Forelimb muscle (tissue), 1 donor: ENCODE data around the gene NSF. TPM values are rescaled to one million over a fixed set of nuclear protein-coding genes. Genes with fewer than 3 reads are reported as not detected.

Experiments
- DNase-seq: peaks from one replicate; pipeline ENCODE4 v3.0.0-alpha.2; 2013; ENCODE audit warnings: low read depth
- polyA plus RNA-seq: library from polyadenylated mRNA; unstranded; fragments of 120-200 nt; gene quantifications from one replicate; pipeline ENCODE4 v1.2.1, GENCODE V29; 2013; ENCODE audit not compliant: insufficient read length

The NSF gene
- polyA plus RNA-seq, 1 donor = 16.9 TPM

- DNase-seq = no peak
Measured at GRCh38 chr17:46717999-46718398, 127.5 kb downstream of the NSF start.

GRCh38 chr17:46719891-46720290 is 129.4 kb downstream of the NSF start:
- no peak for DNase-seq

- DNase-seq = no peak
Measured at GRCh38 chr17:46720408-46720807, 129.9 kb downstream of the NSF start.

- DNase-seq = no peak
Measured at GRCh38 chr17:46722662-46723285, 132.3 kb downstream of the NSF start.

- DNase-seq = no peak
Measured at GRCh38 chr17:46726206-46726605, 135.7 kb downstream of the NSF start.

GRCh38 chr17:46727572-46728348 is 137.3 kb downstream of the NSF start:
- DNase-seq = no peak

GRCh38 chr17:46730026-46730425 is 139.6 kb downstream of the NSF start:
- no peak for DNase-seq

- no peak for DNase-seq
Measured at GRCh38 chr17:46730679-46731078, 140.2 kb downstream of the NSF start.

GRCh38 chr17:46732160-46732559 is 141.7 kb downstream of the NSF start:
- no peak for DNase-seq

GRCh38 chr17:46732754-46733398 is 142.4 kb downstream of the NSF start:
- DNase-seq = no peak

GRCh38 chr17:46733837-46734475 is 143.5 kb downstream of the NSF start:
- DNase-seq = no peak

GRCh38 chr17:46736100-46736499 is 145.6 kb downstream of the NSF start:
- DNase-seq = no peak

- no peak for DNase-seq
Measured at GRCh38 chr17:46737326-46737725, 146.9 kb downstream of the NSF start.

- no peak for DNase-seq
Measured at GRCh38 chr17:46738544-46738943, 148.1 kb downstream of the NSF start.

GRCh38 chr17:46739982-46740381 is 149.5 kb downstream of the NSF start:
- DNase-seq = no peak

- DNase-seq = no peak
Measured at GRCh38 chr17:46741122-46741730, 150.8 kb downstream of the NSF start.

- no peak for DNase-seq
Measured at GRCh38 chr17:46742565-46743270, 152.2 kb downstream of the NSF start.

GRCh38 chr17:46744441-46744840 is 154.0 kb downstream of the NSF start:
- DNase-seq = no peak

- DNase-seq = no peak
Measured at GRCh38 chr17:46745376-46745775, 154.9 kb downstream of the NSF start.

GRCh38 chr17:46751425-46751824 is 161.0 kb downstream of the NSF start:
- no peak for DNase-seq

- DNase-seq = no peak
Measured at GRCh38 chr17:46753776-46754175, 163.3 kb downstream of the NSF start.
